ENCODE results near the gene COL15A1. TPM values are rescaled to one million over a fixed set of nuclear protein-coding genes. Genes with fewer than 3 reads are reported as not detected.

COL15A1 gene
- total and polyA plus RNA-seq, 2 of the 8 experiments (the other 6 are each of a cell fraction or from before 2014, with no cell fraction given) = 0.12 to 0.15 TPM

- H3K18ac ChIP-seq (ENCODE audit: extremely low read depth, low read length) = no peak overlapping the region
- H3K23ac ChIP-seq (ENCODE audit: insufficient read length) = no peak overlapping the region
- DNase-seq (ENCODE audit: low read depth in 1 of 2, low spot score in 2 of 2) (no peak), FAIRE-seq (no peak)
- H3K4me2 ChIP-seq (ENCODE audit: insufficient read depth in 1 of 2, low read depth in 2 of 2, low read length in 2 of 2) = no peak overlapping the region
- no peak overlapping the region for H3K4me3 ChIP-seq (ENCODE audit: extremely low read depth in 1 of 4, insufficient read depth in 2 of 4, low read depth in 3 of 4, low read length in 4 of 4)
- no peak overlapping the region for H3K14ac ChIP-seq (ENCODE audit: insufficient read length)
- no peaks in the 10 kb centered on the region for H3K79me2 ChIP-seq (ENCODE audit: control insufficient read depth in 1 of 2, insufficient read depth in 2 of 2, low read length in 2 of 2)
- no peak overlapping the region for H4K5ac ChIP-seq (ENCODE audit: insufficient read length, low read depth, low read length)
- ChIA-PET POLR2A (ENCODE audit: partially characterized antibody) (no interaction called here), CTCF (ENCODE audit: partially characterized antibody) (no interaction called here)
- H2BK120ac ChIP-seq (replicated peaks; ENCODE audit: low read depth, low read length) = no peak overlapping the region
- no peak overlapping the region for H2BK12ac ChIP-seq (ENCODE audit: low read depth, low read length)
- no peaks in the 10 kb centered on the region for H3K36me3 ChIP-seq (ENCODE audit: control insufficient read depth in 2 of 4, insufficient read depth in 4 of 4, low read length in 3 of 4)
- H3K9me3 ChIP-seq (ENCODE audit: insufficient read depth in 2 of 2, low read depth in 1 of 2, low read length in 1 of 2) = no peaks in the 10 kb centered on the region
- H2BK20ac ChIP-seq (ENCODE audit: low read length) = no peak overlapping the region
- no peaks in the 10 kb centered on the region for H3K4me1 ChIP-seq (replicated peaks in 1 of 4; ENCODE audit: control insufficient read depth in 3 of 4, insufficient read depth in 4 of 4, low read length in 3 of 4)
- no peak overlapping the region for H2AK5ac ChIP-seq (ENCODE audit: low read depth, low read length)
- H4K20me1 ChIP-seq (replicated peaks in 1 of 2; ENCODE audit: control insufficient read depth in 1 of 2, insufficient read depth in 2 of 2, low read length in 2 of 2) = no peaks in the 10 kb centered on the region
- H3K56ac ChIP-seq (replicated peaks; ENCODE audit: insufficient read length, low read depth, low read length) = no peak overlapping the region
- no peak overlapping the region for H2BK15ac ChIP-seq (ENCODE audit: low read length)
- WGBS, 2 experiments (ENCODE audit: extremely low coverage in 1 of 2, insufficient coverage in 1 of 2, insufficient read length in 1 of 2, insufficient replicate concordance in 2 of 2, low coverage in 1 of 2, low lambda C conversion rate in 2 of 2, missing lambda C conversion rate in 1 of 2) = 82% methylated on average over 3 of the region's 3 CpGs; no CpG with 5 or more reads in 1 of the 2 experiments
- peak overlapping the region; percentile 74; the same call in 1 of the 2 replicates for H2AFZ ChIP-seq (ENCODE audit: low read length)
- no peak overlapping the region for H3K9ac ChIP-seq (replicated peaks in 1 of 4; ENCODE audit: extremely low read depth in 1 of 4, low read depth in 3 of 4, low read length in 3 of 4)
- no peaks in the 10 kb centered on the region for H3K23me2 ChIP-seq (ENCODE audit: low read depth, low read length)
- H4K91ac ChIP-seq (replicated peaks; ENCODE audit: insufficient read length, low read length) = no peak overlapping the region
- H3K4ac ChIP-seq (replicated peaks; ENCODE audit: insufficient read length, low read depth, low read length) = no peak overlapping the region
- no peak overlapping the region for H2BK5ac ChIP-seq (ENCODE audit: low read depth, low read length)
- H3K27me3 ChIP-seq (replicated peaks in 1 of 4; ENCODE audit: control insufficient read depth in 3 of 4, extremely low read depth in 1 of 4, insufficient read depth in 3 of 4, low read length in 3 of 4) = no peaks in the 10 kb centered on the region
- no peak overlapping the region for H3K27ac ChIP-seq (ENCODE audit: low read depth, low read length)
- no peaks in the 10 kb centered on the region for H3K79me1 ChIP-seq (ENCODE audit: low read depth, low read length)
- no peak overlapping the region for H4K8ac ChIP-seq (ENCODE audit: extremely low read depth, insufficient read depth, low read length)
- TF ChIP-seq JUND (IDR thresholded peaks at IDR 0.05; ENCODE audit: low read length) (no peak), USF2 (IDR thresholded peaks at IDR 0.05; ENCODE audit: low read length) (no peak), BRCA1 (IDR thresholded peaks at IDR 0.05; ENCODE audit: low read depth, low read length) (no peak), BCL11A (IDR thresholded peaks at IDR 0.05; ENCODE audit: low read depth in 2 of 2, low read length in 2 of 2) (no peak), TCF12 (IDR thresholded peaks at IDR 0.05; ENCODE audit: low read depth, low read length) (no peak), YY1 (IDR thresholded peaks at IDR 0.05; ENCODE audit: low read depth, low read length) (no peak), CTCF (IDR thresholded peaks at IDR 0.05; ENCODE audit: control extremely low read depth in 1 of 3, insufficient read depth in 1 of 3, low read depth in 1 of 3, low read length in 3 of 3) (no peak), KDM4A (IDR thresholded peaks at IDR 0.05; ENCODE audit: low read depth, low read length, severe bottlenecking) (no peak), SP4 (IDR thresholded peaks at IDR 0.05; ENCODE audit: low read length) (no peak), TBP (IDR thresholded peaks at IDR 0.05; ENCODE audit: low read depth, low read length) (no peak), RFX5 (IDR thresholded peaks at IDR 0.05; ENCODE audit: borderline replicate concordance, low read depth, low read length) (no peak)
These were observed 122.9 kb downstream of the COL15A1 start for GRCh38 chr9:99066571-99066970.

Measured in H1 (cell line).